Activated naive CD4-positive, alpha-beta T cell treated with anti-CD3 and anti-CD28 coated beads, Interleukin-2, amount 50 U/mL, for 24 hours (primary cell): ENCODE results near the gene TRIM15.
"Not testable (repeated sequence)": the region's sequence is repeated elsewhere in the genome, so short reads cannot be mapped to it uniquely, and the experiment has no call there.

Experiments
- H3K27ac Mint-ChIP-seq: one replicate; pipeline ENCODE4 v1.8.0; 2021; ENCODE audit warnings: mild to moderate bottlenecking, mixed read lengths
- H3K27me3 Mint-ChIP-seq: one replicate; pipeline ENCODE4 v1.8.0; 2021; ENCODE audit warnings: mixed read lengths
- H3K36me3 Mint-ChIP-seq: one replicate; pipeline ENCODE4 v1.8.0; 2021; ENCODE audit warnings: mixed read lengths
- H3K4me1 Mint-ChIP-seq: one replicate; pipeline ENCODE4 v1.8.0; 2021; ENCODE audit warnings: mixed read lengths
- H3K4me3 Mint-ChIP-seq: one replicate; pipeline ENCODE4 v1.8.0; 2021; ENCODE audit warnings: mild to moderate bottlenecking, mixed read lengths
- H3K9me3 Mint-ChIP-seq: one replicate; pipeline ENCODE4 v1.8.0; 2021; ENCODE audit warnings: mixed read lengths

The TRIM15 gene

GRCh38 chr6:30221956-30222355 is 58.6 kb downstream of the TRIM15 start:
- H3K4me3 Mint-ChIP-seq, H3K27me3 Mint-ChIP-seq, H3K27ac Mint-ChIP-seq, H3K4me1 Mint-ChIP-seq, H3K36me3 Mint-ChIP-seq, H3K9me3 Mint-ChIP-seq: not testable (repeated sequence)
